HG03196 (cell line): Measurements from ENCODE around the gene SDHA.
"Not testable (repeated sequence)": the region's sequence is repeated elsewhere in the genome, so short reads cannot be mapped to it uniquely, and the experiment has no call there.

ENCODE experiments used
- ATAC-seq: cut with Tn5 transposase; IDR thresholded peaks from one replicate; pipeline ENCODE4 v1.9.1; 2021; ENCODE audit not compliant: unreplicated experiment

Gene SDHA

DNA sequence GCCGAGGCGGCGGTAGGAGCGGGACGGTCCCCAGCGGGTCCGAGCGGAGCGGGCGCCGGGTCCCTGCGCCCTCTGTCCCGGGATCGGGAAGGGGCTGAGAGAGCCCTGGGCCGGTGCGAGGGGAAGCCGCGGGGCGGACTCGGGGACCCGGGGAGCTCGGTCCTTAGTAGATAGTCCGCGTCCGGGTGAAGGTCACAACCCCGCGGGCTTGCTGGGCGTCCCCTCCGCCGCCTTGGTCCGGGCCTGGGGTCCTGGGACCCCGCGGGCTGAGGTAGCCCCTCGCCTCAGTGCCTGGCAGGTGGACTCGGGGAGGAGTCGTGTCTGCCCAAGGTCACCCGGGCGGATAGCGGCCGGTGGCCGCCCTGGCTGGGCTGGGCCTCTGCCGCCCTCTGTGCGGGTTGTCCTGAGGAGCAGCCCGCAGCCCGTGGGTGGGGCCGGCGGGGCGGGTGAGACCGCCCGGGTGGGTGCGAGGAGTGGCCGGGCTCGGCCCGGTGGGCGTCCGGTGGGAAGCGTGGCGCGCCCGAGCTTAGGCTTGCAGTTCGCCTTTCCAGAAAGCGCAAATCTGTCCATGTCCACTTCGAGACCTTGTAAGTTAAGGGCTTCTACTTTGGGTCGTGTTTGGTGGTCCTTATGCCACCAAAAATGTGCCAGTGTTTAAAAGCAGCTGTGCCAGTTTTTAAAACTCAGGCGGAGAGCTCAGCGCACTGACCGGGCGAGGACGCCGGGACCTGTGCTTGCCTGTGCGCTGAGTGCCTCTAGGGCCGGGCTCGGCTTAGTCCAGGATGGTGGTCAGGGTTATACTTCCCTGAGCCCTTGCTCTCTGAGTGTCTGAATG is 554 bp downstream of the SDHA start:
- ATAC-seq: peak; percentile 28

DNA sequence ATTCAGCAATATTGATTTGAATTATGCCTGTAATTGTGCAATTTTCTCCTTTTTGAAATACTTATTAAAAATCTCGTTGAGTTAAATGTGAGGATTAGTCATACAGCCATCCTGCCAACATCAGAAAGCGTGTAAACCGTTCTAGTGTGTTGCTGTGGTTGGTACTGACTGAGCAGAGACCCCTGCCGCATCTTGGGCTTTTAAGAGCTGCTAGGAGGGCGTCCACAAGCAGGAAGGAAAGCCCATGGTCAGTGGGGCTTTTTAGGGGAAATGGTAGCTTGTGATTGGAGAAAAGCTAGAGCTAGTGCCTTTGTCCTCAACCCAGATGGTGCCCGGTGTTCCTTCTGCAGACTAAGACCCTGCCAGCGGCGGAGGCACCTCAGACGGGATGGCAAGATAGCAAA is 1.3 kb downstream of the SDHA start:
- ATAC-seq: no peak

- ATAC-seq: peak; percentile 27
Measured at GRCh38 chr5:219991-220390, 1.9 kb downstream of the SDHA start.

- ATAC-seq: not testable (repeated sequence)
Measured at GRCh38 chr5:222951-223715, 5.0 kb downstream of the SDHA start.

DNA sequence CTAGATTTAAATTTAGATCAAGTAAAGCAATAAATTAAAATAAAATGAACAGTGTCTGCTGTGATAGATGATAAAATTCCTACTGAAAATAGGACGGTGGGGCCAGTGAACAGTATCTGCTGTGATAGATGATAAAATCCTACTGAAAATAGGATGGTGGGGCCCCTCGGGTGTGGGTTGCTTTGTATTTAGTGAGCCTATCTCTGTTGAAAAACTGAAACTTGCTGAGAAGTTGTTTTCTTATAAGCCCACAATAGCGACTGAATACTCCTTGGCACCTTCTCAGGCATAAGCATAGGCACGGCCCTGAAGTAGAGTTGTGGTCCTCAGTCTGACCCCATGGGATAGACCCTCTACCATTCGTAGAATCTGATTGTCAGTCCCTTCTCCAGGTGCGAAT is 5.7 kb downstream of the SDHA start:
- no peak for ATAC-seq

DNA sequence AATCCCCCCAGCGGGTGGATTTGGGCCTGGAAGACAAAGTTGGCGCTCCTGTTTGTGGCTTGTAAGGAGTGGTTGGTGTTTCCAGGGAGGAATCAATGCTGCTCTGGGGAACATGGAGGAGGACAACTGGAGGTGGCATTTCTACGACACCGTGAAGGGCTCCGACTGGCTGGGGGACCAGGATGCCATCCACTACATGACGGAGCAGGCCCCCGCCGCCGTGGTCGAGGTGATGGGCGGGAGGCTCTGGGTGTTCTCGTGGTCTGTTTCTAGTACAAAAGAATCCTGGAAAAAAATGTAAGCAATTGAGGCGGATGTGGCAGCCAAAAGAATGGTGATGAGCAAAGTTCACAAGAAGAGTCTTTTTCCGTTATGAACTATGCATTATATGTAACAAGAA is 7.2 kb downstream of the SDHA start:
- no peak for ATAC-seq

- not testable (repeated sequence) for ATAC-seq
Measured at GRCh38 chr5:227375-227774, 9.3 kb downstream of the SDHA start.

GRCh38 chr5:228886-229285 is 10.8 kb downstream of the SDHA start:
- ATAC-seq: no peak

DNA sequence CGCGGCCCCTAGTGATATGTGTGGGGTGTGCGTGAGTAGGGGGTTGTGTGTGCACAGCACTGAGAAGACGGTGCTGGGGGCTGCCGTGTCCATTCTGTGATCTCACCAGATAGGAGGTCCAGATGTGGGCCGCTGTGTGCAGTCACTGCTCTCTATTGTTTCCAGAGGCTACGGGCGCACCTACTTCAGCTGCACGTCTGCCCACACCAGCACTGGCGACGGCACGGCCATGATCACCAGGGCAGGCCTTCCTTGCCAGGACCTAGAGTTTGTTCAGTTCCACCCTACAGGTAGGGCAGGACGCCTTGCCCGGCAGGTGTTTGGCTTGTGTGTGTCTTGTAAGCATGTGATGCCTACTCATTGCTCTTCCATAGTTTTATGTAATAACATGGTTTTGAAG is 12.6 kb downstream of the SDHA start:
- ATAC-seq: no peak

DNA sequence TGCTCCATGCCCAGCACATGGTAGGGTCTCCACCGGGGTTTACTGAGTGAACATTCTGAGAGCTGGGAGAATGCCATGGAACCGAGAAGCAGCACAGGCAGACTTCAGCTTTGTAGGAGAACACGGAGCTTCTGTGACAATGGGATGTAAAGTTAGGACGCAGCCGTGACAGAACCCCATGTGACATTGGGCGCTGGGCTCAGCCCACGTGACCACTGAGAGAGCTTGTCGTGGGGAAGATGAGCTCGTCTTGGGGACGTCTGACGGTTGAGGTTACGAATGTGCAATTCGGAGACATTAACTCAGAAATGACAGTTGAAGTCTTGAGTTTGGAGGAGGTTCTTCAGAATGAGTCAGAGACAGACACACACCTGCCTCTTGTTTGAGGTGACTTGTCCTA is 13.5 kb downstream of the SDHA start:
- no peak for ATAC-seq

GRCh38 chr5:233426-233825 is 15.3 kb downstream of the SDHA start:
- ATAC-seq: not testable (repeated sequence)

GRCh38 chr5:234450-234849 is 16.3 kb downstream of the SDHA start:
- no peak for ATAC-seq

DNA sequence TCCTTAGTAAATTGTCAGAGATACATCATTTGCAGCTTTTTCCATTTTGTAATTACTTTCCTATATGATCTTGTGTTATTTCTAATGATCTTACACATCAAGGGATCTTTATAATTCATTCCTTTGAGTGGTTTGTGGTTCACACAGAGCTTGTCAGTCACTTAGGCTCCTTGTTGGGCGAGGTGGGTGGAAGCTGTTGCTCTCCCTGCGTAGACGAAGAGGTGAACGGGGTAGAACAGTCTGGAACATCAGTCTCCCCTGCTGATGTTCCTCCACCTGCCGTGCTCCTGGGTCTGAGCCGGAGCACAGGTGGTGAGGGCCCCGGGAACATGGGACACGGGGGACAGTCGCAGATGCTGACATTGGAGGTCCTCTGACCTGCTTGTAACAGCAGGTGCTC is 17.4 kb downstream of the SDHA start:
- ATAC-seq: not testable (repeated sequence)

DNA sequence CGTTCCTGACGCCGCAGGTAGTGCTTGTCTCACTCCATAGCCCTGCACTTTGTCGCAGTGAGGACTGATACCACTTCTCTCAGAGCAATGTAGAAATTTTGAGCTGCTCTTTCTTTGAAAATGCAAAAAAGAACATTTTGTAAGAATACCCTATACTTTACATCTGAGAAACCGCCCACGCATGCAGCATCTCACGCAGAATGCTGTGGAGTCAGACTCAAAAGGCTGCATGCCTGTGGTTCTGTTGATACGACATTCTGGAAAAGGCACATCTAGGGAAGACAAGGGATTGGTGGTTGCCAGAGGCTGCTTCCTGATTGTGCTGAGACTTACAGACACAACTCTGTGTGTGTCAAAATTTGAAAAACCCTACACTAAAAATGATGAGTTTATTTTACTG is 19.8 kb downstream of the SDHA start:
- not testable (repeated sequence) for ATAC-seq

- not testable (repeated sequence) for ATAC-seq
Measured at GRCh38 chr5:240550-240949, 22.4 kb downstream of the SDHA start.

DNA sequence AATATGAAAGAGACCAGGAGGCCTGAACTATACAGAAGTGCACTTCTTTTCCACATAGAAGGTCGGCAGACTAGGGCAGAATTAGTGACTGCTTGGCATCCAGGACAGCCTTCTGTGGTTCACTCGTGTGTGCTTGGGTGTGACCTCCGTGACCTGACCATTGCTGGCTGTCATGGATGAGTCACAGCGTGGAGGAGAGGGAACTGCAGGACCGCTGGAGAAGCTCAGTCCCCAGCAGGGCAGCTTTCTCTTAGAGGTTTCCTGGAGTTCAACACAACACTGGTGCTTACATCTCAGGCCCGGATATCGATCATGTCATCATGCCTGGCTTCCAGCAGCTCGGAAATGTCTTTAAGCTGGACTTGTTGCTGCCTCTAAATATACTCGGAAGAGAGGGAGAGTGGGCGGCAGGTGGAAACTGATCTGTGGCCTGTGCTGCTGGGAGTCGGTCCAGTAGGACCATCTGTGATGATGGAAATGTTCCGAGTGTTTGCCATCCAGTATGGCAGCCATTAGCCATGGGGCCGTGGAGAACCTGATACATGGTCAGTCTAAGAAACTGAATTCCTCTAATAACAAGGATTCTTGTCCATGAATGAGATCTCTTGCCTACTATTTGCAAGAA is 23.0 kb downstream of the SDHA start:
- not testable (repeated sequence) for ATAC-seq

DNA sequence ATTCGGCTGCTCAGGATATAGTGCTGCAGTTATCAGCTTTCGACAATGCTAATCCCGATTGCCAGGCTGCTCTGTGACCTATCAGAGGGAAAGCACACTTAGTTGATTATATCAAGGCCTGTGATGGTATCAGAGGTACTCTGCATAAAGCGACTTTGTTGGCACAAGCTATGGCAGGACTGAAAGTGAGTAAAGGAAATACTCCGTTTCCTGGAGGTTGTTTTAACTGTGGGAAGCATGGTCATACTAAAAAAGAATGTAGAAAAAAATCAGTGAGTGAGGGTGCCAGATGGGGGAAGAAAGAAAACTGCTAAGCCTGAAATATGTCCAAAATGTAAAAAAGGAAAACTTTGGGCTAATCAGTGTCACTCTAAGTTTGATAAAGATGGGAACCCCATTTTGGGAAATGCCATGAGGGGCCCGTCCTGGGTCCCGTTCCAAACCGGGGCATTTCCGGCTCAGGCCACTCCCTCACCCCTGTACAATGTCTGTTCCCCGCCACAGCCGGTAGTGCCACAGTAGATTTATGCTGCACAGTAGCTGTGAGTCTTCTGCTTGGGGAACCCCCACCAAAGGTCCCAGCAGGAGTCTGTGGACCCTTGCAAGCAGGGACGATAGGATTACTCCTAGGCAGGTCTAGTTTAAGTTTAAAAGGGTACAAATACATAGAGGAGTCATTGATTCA is 25.7 kb downstream of the SDHA start:
- ATAC-seq: not testable (repeated sequence)

- ATAC-seq: not testable (repeated sequence)
Measured at GRCh38 chr5:245717-246116, 27.6 kb downstream of the SDHA start.

- not testable (repeated sequence) for ATAC-seq
Measured at GRCh38 chr5:250396-250795, 32.3 kb downstream of the SDHA start.

DNA sequence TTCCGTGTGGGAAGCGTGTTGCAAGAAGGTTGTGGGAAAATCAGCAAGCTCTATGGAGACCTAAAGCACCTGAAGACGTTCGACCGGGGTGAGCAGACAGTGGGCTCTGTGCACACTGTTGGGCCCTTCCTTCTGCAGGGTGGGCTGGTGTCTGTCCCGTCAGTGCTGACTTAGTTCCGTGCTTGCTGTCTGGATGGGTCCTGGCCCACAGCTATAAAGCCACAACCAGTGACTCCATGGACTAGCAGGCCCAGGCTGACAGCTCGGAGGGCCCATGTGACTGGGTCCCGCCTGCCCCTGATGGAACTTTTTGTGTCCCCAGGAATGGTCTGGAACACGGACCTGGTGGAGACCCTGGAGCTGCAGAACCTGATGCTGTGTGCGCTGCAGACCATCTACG is 32.9 kb downstream of the SDHA start:
- ATAC-seq: not testable (repeated sequence)

GRCh38 chr5:251538-251937 is 33.4 kb downstream of the SDHA start:
- ATAC-seq: not testable (repeated sequence)
